Panc1 (cell line): ENCODE data around the gene NDUFAF4.

Experiments
- POLR2AphosphoS5 ChIP-seq: IDR thresholded peaks from 2 replicates; pipeline ENCODE4 v1.6.1; 2012; ENCODE audit warnings: mild to moderate bottlenecking, low read depth, low read length, moderate library complexity
- TCF7L2 ChIP-seq: IDR thresholded peaks from 2 replicates; pipeline ENCODE4 v1.6.1; 2011; ENCODE audit warnings: mild to moderate bottlenecking, low read depth, low read length, inconsistent platforms
- TF ChIP-seq, protein P1 (sequence below): fragments of 450-650 bp; IDR thresholded peaks from 2 replicates; pipeline ENCODE4 v1.5.1; 2017; ENCODE audit warnings: mild to moderate bottlenecking

- TF ChIP-seq, protein P1, sequence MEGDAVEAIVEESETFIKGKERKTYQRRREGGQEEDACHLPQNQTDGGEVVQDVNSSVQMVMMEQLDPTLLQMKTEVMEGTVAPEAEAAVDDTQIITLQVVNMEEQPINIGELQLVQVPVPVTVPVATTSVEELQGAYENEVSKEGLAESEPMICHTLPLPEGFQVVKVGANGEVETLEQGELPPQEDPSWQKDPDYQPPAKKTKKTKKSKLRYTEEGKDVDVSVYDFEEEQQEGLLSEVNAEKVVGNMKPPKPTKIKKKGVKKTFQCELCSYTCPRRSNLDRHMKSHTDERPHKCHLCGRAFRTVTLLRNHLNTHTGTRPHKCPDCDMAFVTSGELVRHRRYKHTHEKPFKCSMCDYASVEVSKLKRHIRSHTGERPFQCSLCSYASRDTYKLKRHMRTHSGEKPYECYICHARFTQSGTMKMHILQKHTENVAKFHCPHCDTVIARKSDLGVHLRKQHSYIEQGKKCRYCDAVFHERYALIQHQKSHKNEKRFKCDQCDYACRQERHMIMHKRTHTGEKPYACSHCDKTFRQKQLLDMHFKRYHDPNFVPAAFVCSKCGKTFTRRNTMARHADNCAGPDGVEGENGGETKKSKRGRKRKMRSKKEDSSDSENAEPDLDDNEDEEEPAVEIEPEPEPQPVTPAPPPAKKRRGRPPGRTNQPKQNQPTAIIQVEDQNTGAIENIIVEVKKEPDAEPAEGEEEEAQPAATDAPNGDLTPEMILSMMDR = no peak
- no peak for TF ChIP-seq POLR2AphosphoS5
- TF ChIP-seq TCF7L2 = no peak
Measured at GRCh38 chr6:96931198-96931597, 33.5 kb upstream of the NDUFAF4 start.
